K562 (cell line): ENCODE results near the gene COL5A3. TPM values are rescaled to one million over a fixed set of nuclear protein-coding genes. Genes with fewer than 3 reads are reported as not detected.
A peak's percentile ranks its signal among the peaks of the same experiment; 100 is the strongest.

Experiments used
- ATAC-seq: fragments of 200-7000 bp; cut with Tn5 transposase; 3 replicates; pipeline ENCODE4 v1.9.1; 2020; ENCODE audit warnings: moderate library complexity
- BruUV-seq: library from RNA; stranded (reverse); fragments of 400-500 nt; replicated peaks from 2 replicates; lab custom pipeline; 2021; lab: Mats Ljungman, UMichigan
- CTCF ChIA-PET: fragments of 300-600 bp; formaldehyde crosslinking; extraction: SDS; loops from one replicate; lab custom pipeline; 2021; ENCODE audit warnings: low intra/inter-chr PET ratio; lab: Yijun Ruan, JAX
- POLR2A ChIA-PET: fragments of 300-600, 350-650 bp; sonication (Branson Sonifier 250); formaldehyde crosslinking; extraction: SDS; loops from one replicate; lab custom pipeline; 2021; ENCODE audit warnings: antibody characterized with exemption, inconsistent platforms; lab: Yijun Ruan, JAX
- DNase-seq, 4 experiments: peaks; one replicate each; pipeline versions ENCODE4 v3.0.0 to v3.0.0-alpha.2; 2011 to 2018; ENCODE audit warnings: low spot score in 3 of 4, mixed read lengths in 3 of 4; ENCODE audit errors: extremely low read depth in 1 of 4
- FAIRE-seq: peaks from 2 replicates; lab custom pipeline; 2011; peaks lifted over from hg19 to GRCh38; lab: Jason Lieb, UNC
- H2AFZ ChIP-seq: 2 replicates; pipeline ENCODE4 v1.6.0; 2011; ENCODE audit warnings: low read depth, low read length, control low read depth, inconsistent platforms
- H3K27ac ChIP-seq: fragments of 200-600 bp; 3 replicates; pipeline ENCODE4 v1.8.0; 2011; ENCODE audit warnings: low read depth, mild to moderate bottlenecking, control low read depth, inconsistent platforms, low read length, moderate library complexity, mixed read lengths; ENCODE audit errors: extremely low read depth
- H3K27me3 ChIP-seq, 2 experiments: fragments of 300-600 bp in 1 of 2; 2 replicates in 1 of 2; 3 replicates in 1 of 2; pipeline versions ENCODE4 v1.6.0 to v1.8.0; 2011; ENCODE audit warnings: inconsistent platforms in 2 of 2, low read length in 2 of 2, mild to moderate bottlenecking in 1 of 2, mixed read lengths in 1 of 2, moderate library complexity in 1 of 2; ENCODE audit not compliant: control insufficient read depth in 2 of 2, insufficient read depth in 2 of 2
- H3K36me3 ChIP-seq: fragments of 300-600 bp; 3 replicates; pipeline ENCODE4 v1.8.0; 2011; ENCODE audit warnings: mild to moderate bottlenecking, low read length, inconsistent platforms; ENCODE audit not compliant: control insufficient read depth, insufficient read depth
- H3K4me1 ChIP-seq, 2 experiments: fragments of 200-600 bp in 1 of 2; replicated peaks in 1 of 2; 2 replicates in 1 of 2; 3 replicates in 1 of 2; pipeline versions ENCODE4 v1.5.1 to v1.8.0; 2011; ENCODE audit warnings: inconsistent platforms in 2 of 2, low read length in 2 of 2, mild to moderate bottlenecking in 1 of 2, mixed read lengths in 1 of 2, moderate library complexity in 1 of 2; ENCODE audit not compliant: control insufficient read depth in 2 of 2, insufficient read depth in 2 of 2
- H3K4me2 ChIP-seq: 2 replicates; pipeline ENCODE4 v1.6.1; 2011; ENCODE audit warnings: low read length, control low read depth, inconsistent platforms, mixed read lengths; ENCODE audit not compliant: insufficient read depth
- H3K4me3 ChIP-seq: fragments of 200-600 bp; sonication (generic), shearing (Covaris generic); 2 replicates; pipeline ENCODE4 v1.5.1; 2016; ENCODE audit warnings: control low read depth, inconsistent platforms
- H3K79me2 ChIP-seq: fragments of 200-600 bp; 3 replicates; pipeline ENCODE4 v1.8.0; 2011; ENCODE audit warnings: low read length, inconsistent platforms; ENCODE audit not compliant: control insufficient read depth, insufficient read depth
- H3K9ac ChIP-seq, 2 experiments: 2 replicates each; pipeline versions ENCODE4 v1.6.0 to v1.6.1; 2011; ENCODE audit warnings: low read depth in 2 of 2, low read length in 2 of 2, control low read depth in 1 of 2, inconsistent platforms in 1 of 2, mild to moderate bottlenecking in 1 of 2, mixed read lengths in 1 of 2; ENCODE audit not compliant: insufficient read depth in 1 of 2
- H3K9me1 ChIP-seq: one replicate; pipeline ENCODE4 v1.6.0; 2011; ENCODE audit warnings: inconsistent platforms, mild to moderate bottlenecking, low read length, moderate library complexity; ENCODE audit not compliant: control insufficient read depth, insufficient read depth
- H3K9me3 ChIP-seq: replicated peaks from 2 replicates; pipeline ENCODE4 v1.5.1; 2011; ENCODE audit warnings: low read depth, low read length, inconsistent platforms; ENCODE audit not compliant: control insufficient read depth, insufficient read depth
- H4K20me1 ChIP-seq: replicated peaks from 2 replicates; pipeline ENCODE4 v1.6.1; 2011; ENCODE audit warnings: low read length, inconsistent platforms, mixed read lengths; ENCODE audit not compliant: control insufficient read depth, insufficient read depth
- AFF4 ChIP-seq: sonication (generic); formaldehyde crosslinking; IDR thresholded peaks from 2 replicates; pipeline ENCODE4 v1.8.0; 2023; ENCODE audit warnings: mild to moderate bottlenecking, missing genetic modification reagents
- COPS2 ChIP-seq: fragments of 450-650 bp; conservative IDR thresholded peaks from 2 replicates; pipeline ENCODE4 v1.6.1; 2016; ENCODE audit warnings: mild to moderate bottlenecking, moderate library complexity
- CREB5 ChIP-seq: fragments of 250-450 bp; sonication (Bioruptor Pico); IDR thresholded peaks from 2 replicates; pipeline ENCODE4 v1.5.0; 2020; ENCODE audit warnings: mild to moderate bottlenecking
- IRF1 ChIP-seq: sonication (generic); formaldehyde crosslinking; IDR thresholded peaks from 2 replicates; pipeline ENCODE4 v1.8.0; 2022; ENCODE audit warnings: missing genetic modification reagents, mild to moderate bottlenecking, borderline replicate concordance
- ZKSCAN8 ChIP-seq: fragments of 200-800 bp; sonication (Bioruptor generic); IDR thresholded peaks from 2 replicates; pipeline ENCODE4 v1.6.1; 2016; ENCODE audit warnings: missing genetic modification characterization, missing compliant biosample characterization
- ZNF232 ChIP-seq: sonication (generic); formaldehyde crosslinking; IDR thresholded peaks from 2 replicates; pipeline ENCODE4 v1.8.0; 2022; ENCODE audit warnings: mild to moderate bottlenecking, missing genetic modification reagents
- ZNF764 ChIP-seq: fragments of 250-450 bp; sonication (Bioruptor Pico); IDR thresholded peaks from 2 replicates; pipeline ENCODE4 v1.4.0; 2020; ENCODE audit warnings: low read depth, mild to moderate bottlenecking, moderate library complexity
- WGBS: fragments of 100-300 bp; shearing (Covaris generic); methylation state at CpG from one replicate; pipeline ENCODE4 v1.1.6; 2016; ENCODE audit warnings: low coverage, mixed read lengths; ENCODE audit not compliant: insufficient coverage; ENCODE audit errors: missing lambda C conversion rate; 5-methylcytosine and 5-hydroxymethylcytosine counted together
- in situ Hi-C: fragments of 300-500 bp; cut with MboI; formaldehyde crosslinking; loops from 4 replicates; pipeline ENCODE4 v1.15.0; 2018; ENCODE audit warnings: inconsistent platforms, mixed read lengths
- intact Hi-C: fragments of 100-400 bp; cut with micrococcal nuclease; formaldehyde crosslinking; loops from 2 replicates; pipeline ENCODE4 v1.14.2; 2022
- polyA plus RNA-seq, 8 experiments: library from polyadenylated mRNA; depleted of rRNA in 4 of 8; stranded (reverse) in 5 of 8; unstranded in 3 of 8; fragments of >200 nt; fragmentation: Nextera tagmentation in 2 of 8; fragmentation: Illumina TruSeq in 1 of 8; extraction: Ambion mirVana in 2 of 8; extraction: Trizol in 1 of 8; gene quantifications; 2 replicates each; pipeline versions ENCODE4 v1.2.1 to v1.2.3, GENCODE V29; 2011 to 2014; ENCODE audit warnings: inconsistent platforms in 1 of 8, missing spikeins in 1 of 8
- total RNA-seq, 7 experiments: library from RNA; depleted of rRNA in 6 of 7; stranded (reverse); fragments of >200 nt in 6 of 7; fragmentation: Illumina TruSeq in 2 of 7; extraction: Trizol in 2 of 7; gene quantifications; 2 replicates each; pipeline versions ENCODE4 v1.2.1 to v1.2.3, GENCODE V29; 2011 to 2021; ENCODE audit warnings: low replicate concordance in 1 of 7

The COL5A3 gene
- total and polyA plus RNA-seq, 9 of the 15 experiments (the other 6 are each of a cell fraction or from before 2014, with no cell fraction given), result 0.01 to 0.02 TPM; not detected in 7

- Histone ChIP-seq H3K9me1 (no peaks in the 10 kb centered on the region), H3K4me1 (no peaks in the 10 kb centered on the region), H3K36me3 (no peaks in the 10 kb centered on the region), H3K9ac (no peak overlapping the region; a peak in 1 of 4 replicates), H2AFZ (no peak overlapping the region), H3K27ac (no peak overlapping the region), H3K4me3 (no peak overlapping the region), H3K79me2 (no peaks in the 10 kb centered on the region), H4K20me1 (no peaks in the 10 kb centered on the region), H3K27me3 (peaks cover 3 to 19% of the 10 kb centered on the region in 2 experiments; a peak in 4 of 5 replicates), H3K9me3 (no peaks in the 10 kb centered on the region), H3K4me2 (no peak overlapping the region)
- ChIA-PET CTCF (no interaction called here), POLR2A (interaction anchor here (0.5 kb wide), 1 partner anchor 380 kb away, joined by 3 read pairs; no protein-coding TSS in a partner anchor)
- in situ Hi-C loops (no loop called here), intact Hi-C loops (no loop called here)
- ATAC-seq (no peak), FAIRE-seq (no peak), DNase-seq (no peak)
- 12% methylated on average over 10 of the region's 14 CpGs for WGBS
- no TSS peak for BruUV-seq
- TF ChIP-seq COPS2 (no peak), IRF1 (CRISPR knock-in tag) (no peak), AFF4 (CRISPR knock-in tag) (no peak), ZNF764 (CRISPR knock-in tag) (no peak), ZNF232 (CRISPR knock-in tag) (no peak), CREB5 (CRISPR knock-in tag) (no peak), ZKSCAN8 (CRISPR knock-in tag) (peak; percentile 92)
Observed at GRCh38 chr19:9966024-9966423, 44.3 kb downstream of the COL5A3 start.
